Suprapubic skin (tissue), 4 donors: ENCODE measurements around the gene RPRD1B.

Experiments used
- CTCF ChIP-seq, 2 donors: fragments of 200-600 bp in 1 of 2; fragments of 450-650 bp in 1 of 2; sonication (generic) in 1 of 2; IDR thresholded peaks; one replicate each; pipeline ENCODE4 v1.5.1; 2016 to 2019; ENCODE audit warnings: antibody characterized with exemption in 2 of 2, mild to moderate bottlenecking in 1 of 2, moderate library complexity in 1 of 2
- EP300 ChIP-seq: sonication (generic); formaldehyde crosslinking; IDR thresholded peaks from one replicate; pipeline ENCODE4 v1.6.1; 2017; ENCODE audit warnings: antibody characterized with exemption
- POLR2AphosphoS5 ChIP-seq, 3 donors: sonication (generic); formaldehyde crosslinking; IDR thresholded peaks; one replicate each; pipeline ENCODE4 v1.6.1; 2017; ENCODE audit warnings: antibody characterized with exemption in 3 of 3

DNA sequence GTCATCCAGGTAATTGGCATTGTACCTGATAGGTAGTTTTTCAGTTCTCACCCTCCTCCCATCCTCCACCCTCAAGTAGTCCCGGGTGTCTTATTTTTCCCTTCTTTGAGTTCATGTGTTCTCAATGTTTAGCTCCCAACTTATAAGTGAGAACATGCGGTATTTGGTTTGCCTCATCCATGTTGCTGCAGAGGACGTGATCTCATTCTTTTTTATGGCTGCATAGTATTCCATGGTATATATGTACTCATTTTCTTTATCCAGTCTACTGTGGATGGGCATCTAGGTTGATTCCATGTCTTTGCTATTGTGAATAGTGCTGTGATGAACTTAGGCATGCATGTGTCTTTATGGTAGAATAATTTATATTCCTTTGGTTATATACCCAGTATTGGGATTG, 45.8 kb downstream of the RPRD1B start:
- TF ChIP-seq CTCF (IDR thresholded peaks at IDR 0.05) (no peak), POLR2AphosphoS5 (IDR thresholded peaks at IDR 0.05) (no peak), EP300 (no peak)
